ENCODE data around the gene TADA2A.
"Not testable (repeated sequence)": the region's sequence is repeated elsewhere in the genome, so short reads cannot be mapped to it uniquely, and the experiment has no call there.

TADA2A gene

GRCh38 chr17:37494401-37494831 lies 87.7 kb downstream of the TADA2A start:
- no peak for DNase-seq

GRCh38 chr17:37494971-37495370 lies 88.3 kb downstream of the TADA2A start:
- no peak for DNase-seq

DNA sequence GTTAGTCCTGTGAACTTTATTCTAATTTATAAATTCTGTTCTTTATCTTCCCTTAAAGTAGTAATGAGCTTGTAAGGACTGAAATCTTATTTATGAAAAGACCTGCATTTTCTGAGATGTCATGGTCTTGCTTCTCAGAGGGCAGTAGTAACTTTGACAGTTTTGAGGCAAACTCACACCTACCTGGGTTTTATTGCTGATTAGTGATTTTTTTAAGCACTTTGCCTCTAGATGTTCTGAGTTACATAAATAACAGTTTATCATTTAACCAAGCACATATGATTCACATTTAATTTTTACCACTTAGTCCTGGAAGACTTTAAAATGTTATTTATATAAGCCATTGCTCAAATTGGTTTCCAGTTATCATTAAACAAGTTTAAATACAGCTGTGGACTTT lies 93.7 kb downstream of the TADA2A start:
- no peak for DNase-seq

DNA sequence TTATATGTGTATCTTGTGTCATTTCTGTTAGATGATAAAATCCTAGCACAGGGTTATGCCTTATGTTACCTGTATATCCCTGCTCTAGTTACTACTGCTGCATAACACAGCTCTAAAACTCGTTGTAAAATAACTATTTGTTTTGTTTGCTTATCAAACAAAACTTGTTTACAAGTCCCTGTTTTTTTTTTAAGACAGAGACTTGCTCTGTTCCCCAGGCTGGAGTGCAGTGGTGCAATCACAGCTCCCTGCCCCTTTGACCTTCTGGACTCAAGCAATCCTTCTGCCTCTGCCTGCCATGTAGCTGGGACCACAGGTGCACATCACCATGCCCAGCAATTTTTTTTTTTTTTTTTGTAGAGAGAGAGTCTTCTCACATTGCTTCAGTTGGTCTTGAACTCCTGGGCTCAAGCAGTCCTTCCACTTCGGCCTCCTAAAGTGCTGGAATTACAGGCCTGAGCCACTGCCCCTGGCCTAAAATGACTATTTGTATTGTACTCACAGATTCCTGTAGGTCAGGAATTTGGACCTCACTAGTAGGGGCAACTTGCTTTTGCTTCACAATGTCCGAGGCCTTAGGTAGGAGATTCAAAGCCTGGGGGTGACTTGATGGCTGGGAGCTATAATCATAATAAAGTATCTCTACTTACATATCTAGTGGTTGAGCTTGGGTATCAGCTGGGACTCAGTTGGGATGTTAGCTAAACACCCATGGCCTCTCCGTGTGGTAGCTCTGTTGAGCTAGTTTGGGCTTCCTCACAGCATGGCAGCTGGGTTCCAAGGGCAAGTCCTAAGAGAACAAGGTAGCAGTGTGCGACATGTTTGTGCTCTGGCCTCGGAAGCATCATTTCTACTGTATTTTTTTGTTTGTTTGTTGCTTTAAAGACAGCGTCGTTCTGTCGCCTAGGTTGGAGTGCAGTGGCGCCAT lies 95.6 kb downstream of the TADA2A start:
- no peak for DNase-seq

DNA sequence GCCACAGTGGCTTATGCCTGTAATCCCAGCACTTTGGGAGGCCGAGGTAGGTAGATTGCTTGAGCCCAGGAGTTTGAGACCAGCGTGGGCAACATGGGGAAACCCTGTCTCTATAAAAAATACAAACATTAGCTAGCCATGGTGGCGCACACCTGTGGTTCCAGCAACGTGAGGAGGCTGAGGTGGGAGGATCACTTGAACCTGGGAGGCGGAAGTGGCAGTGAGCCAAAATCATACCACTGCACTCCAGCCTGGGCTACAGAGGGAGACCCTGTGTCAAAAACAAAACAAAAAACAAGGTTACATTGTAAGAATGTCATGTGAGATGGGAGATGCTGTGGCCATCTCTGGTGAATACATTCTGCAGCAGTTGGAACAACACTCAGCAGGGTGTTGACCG lies 96.5 kb downstream of the TADA2A start:
- DNase-seq, result no peak

GRCh38 chr17:37505333-37505732 lies 98.6 kb downstream of the TADA2A start:
- DNase-seq, result no peak

DNA sequence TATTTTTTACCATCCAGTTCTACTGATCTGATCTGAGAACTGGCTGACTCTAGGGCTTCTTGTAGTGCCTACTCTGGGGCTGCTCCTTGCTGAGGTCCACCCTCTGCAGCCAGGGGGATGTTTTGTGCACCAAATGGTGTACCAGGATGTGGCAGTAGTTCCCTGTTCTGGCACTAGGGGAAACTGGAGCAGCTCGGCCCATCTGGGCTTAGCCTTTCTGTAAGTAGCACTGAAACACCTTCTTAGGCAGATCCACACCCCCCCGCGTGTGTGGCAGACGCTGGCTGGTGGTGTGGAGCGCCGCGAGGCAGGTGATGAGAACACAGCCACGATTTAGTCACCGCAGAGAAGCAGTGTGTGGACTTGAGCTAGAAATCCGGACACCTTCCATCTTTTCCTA lies 100.0 kb downstream of the TADA2A start:
- DNase-seq, result no peak

DNA sequence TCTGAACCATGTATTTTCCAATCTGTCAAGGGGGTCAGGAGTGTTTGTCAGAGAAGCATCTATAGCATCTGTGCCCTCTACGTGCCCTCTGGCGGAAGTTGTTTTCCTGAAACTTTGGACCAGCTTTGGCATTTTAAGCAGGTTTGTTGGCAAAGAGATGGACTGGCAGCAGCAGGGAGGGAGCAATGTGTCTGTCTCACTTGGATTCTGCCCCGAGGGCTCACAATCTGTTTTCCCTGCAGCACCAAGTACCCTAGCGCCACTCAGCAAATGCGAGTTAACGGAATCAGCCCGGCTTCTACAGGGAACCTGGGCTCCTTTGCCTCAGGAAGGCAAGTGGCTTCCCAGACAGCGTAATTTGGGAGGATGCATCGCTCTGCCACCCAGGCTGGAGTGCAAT lies 100.4 kb downstream of the TADA2A start:
- DNase-seq, result no peak

GRCh38 chr17:37510056-37510455 lies 103.4 kb downstream of the TADA2A start:
- DNase-seq, result no peak

DNA sequence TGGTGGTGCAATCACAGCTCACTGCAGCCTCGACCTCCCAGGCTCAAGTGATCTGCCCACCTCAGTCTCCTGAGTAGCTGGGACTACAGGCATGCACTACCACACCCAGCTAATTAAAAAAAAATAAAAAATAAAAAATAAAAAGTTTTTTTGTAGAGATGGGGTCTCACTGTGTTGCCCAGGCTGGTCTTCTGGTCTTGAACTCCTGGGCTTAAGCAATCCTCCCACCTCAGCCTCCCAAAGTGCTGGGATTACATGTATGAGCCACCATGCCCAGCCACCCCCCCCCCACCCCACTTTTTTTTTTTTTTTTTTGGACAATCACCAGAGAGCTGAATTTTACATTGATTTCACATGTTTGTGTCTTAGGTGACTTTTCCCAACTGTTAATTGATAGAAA lies 105.0 kb downstream of the TADA2A start:
- DNase-seq, result not testable (repeated sequence)

- DNase-seq, result no peak
Observed at GRCh38 chr17:37512442-37513068, 105.9 kb downstream of the TADA2A start.

DNA sequence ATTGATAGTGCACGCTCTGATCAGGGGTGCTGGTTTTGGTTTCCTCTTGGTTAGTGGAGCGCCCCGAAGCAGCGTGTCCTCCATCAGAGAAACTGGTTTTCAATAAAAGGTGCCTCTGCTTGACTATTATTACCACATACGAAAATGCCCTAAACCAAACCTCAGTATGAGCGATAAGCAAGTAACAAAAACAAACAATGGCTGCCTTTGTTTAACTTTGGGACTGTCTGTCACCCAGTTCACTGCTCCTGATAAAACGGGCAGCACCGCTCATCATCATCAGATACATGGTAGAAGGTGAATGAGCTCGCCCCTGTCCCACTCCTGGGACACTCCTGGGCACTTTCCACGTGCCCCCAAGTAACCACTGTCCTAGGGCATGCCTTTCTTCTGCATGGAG lies 107.0 kb downstream of the TADA2A start:
- DNase-seq, result no peak

DNA sequence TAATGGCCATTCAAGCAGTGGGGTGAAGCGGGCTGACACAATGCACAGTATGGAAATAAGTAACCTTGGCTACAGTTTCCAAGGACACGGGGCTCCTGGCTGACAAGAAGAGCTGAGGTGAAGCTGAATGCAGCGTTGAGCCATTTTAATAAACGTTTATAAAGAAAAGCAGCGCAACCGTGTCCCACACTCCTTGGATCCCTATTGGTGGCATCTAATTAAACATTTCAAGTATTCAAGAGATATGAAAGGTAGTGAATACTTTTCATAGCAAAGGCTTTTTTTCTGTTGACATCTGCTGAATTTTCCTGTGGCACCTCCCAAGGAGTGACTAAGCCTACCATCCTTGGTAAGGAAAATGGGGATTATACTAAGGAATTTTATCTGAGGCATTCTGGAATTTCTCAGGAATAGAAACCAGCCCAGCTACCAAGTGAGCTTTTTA lies 109.5 kb downstream of the TADA2A start:
- no peak for DNase-seq

- no peak for DNase-seq
Observed at GRCh38 chr17:37517881-37518280, 111.2 kb downstream of the TADA2A start.

GRCh38 chr17:37518826-37519225 lies 112.1 kb downstream of the TADA2A start:
- no peak for DNase-seq

DNA sequence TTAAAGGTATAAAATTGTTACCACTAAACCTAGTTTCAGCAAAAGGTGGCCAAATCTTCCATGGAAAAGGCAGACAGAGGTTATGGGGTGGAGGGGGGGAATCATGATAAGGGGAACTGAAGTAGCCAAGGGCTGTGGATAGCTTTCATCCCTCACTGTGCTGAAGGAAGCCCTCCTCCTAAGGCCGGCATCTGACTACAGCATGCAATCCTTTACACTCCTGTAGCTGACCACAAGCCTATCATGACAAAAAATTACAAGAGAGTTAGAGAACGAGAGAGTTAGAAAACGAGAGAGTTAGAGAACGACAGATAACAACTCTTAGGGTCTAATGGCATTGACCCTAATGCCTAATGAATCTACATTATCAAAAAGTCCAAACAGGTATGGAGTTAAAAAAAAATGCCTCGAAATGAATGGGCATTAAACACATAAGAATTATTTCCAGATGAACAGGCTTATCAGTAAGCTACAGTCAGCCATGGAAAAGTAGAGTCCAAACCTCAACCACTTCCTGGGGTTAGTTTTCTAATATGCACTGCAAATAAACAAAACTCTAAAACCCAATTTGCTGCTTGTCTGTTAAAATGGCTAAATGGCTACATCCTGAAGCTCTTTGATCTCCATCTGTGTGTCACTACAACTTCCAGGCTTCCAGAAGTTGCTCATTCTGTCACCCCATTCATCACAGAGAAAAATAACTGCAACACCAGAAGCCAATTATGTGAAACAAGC lies 112.7 kb downstream of the TADA2A start:
- no peak for DNase-seq

DNA sequence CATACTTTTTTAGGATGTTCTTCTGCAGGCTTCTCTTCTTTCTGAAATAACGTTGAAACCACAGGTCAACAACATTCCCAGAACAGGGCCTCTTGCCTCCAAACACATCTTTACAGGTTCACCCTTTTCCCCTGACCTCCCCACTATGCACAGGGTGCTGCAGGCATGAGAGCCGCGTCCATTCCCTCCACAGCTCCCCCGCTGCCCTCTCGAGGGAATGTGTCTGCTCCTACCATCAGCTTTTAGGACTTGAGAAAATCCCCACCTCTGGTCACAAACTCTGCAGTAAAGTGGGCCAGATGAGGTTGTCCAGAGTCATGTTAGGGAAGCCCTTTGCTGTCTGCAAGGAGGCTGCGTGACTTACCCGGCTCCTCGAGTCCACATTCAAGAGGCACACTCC lies 113.5 kb downstream of the TADA2A start:
- DNase-seq, result no peak

DNA sequence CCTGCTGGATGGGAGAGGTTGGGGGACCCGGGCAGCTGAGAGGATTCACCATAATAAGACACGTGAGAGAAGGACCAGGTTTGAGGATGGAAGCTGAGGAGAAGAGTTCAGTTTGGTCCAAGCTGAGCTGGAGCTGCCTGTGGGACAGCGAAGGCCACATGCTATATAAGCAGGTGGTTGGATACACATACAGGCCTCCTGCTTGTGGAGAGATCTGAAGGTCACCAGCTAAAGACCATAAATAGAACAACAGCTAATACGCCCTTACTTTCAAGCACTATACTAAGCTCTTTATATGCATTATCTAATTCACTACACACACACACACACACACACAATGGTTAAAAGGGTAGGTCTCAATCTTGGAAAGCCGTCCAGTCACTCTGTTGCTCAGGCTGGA lies 115.1 kb downstream of the TADA2A start:
- no peak for DNase-seq

DNA sequence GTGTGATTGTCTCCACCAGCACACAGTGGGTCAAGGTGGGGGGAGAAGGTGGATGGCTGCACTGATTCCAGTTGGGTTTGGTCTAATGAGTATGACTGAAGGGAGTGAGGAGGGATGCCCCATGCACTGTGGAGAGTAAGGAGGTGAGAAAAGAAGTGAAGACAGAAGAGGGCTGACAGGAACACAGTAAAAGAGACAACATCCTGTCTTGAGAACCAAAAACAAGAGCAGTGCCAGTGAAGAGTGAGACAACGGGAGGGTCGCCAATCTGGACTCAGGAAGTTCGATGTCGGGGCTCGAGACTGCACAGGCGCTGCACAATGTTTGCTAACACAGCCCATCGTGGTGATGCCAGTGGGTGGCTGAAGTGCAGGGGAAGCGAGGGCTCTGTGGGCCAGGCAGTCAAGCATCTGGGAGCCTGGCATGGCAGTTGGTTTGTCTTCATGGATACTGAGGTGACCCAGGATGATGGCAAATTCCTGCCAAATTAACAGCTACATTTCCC lies 117.1 kb downstream of the TADA2A start:
- DNase-seq, result no peak

DNA sequence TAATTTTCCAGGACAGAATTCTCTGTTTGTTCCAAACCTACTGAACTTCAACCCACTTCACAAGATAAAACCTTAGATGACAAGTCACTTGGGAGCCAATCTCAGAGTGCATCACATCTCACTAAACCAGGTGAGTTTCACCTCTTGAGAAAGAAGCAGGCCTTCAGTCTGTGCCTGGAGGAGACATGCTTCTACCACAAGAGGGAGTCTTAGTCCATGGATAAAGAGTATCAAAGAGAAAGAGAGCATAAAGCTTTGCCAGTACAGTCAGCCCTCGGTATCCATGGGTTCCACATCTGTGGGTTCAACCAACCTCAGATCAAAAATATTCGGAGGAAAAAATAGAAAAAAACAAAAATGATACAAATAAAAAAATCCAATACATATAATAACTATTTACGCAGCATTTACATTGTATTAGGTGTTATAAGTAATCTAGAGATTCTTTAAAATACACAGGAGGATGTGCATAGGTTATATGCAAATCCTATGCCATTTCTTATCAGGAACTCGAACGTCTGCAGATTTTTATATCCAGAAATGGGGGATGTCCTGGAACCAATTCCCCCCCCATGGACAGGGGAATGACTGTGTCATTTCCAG lies 120.7 kb downstream of the TADA2A start:
- no peak for DNase-seq
